ENCODE data around the gene KHDRBS2. TPM values are rescaled to one million over a fixed set of nuclear protein-coding genes. Genes with fewer than 3 reads are reported as not detected.

KHDRBS2 gene
- 9.4 and 10.6 TPM in 2 replicates for total RNA-seq
- total RNA-seq (2013) = 20.5 TPM
- polyA plus RNA-seq = 8.9 and 12.2 TPM in 2 replicates
- polyA minus RNA-seq = 28.3 and 44.8 TPM in 2 replicates

DNA sequence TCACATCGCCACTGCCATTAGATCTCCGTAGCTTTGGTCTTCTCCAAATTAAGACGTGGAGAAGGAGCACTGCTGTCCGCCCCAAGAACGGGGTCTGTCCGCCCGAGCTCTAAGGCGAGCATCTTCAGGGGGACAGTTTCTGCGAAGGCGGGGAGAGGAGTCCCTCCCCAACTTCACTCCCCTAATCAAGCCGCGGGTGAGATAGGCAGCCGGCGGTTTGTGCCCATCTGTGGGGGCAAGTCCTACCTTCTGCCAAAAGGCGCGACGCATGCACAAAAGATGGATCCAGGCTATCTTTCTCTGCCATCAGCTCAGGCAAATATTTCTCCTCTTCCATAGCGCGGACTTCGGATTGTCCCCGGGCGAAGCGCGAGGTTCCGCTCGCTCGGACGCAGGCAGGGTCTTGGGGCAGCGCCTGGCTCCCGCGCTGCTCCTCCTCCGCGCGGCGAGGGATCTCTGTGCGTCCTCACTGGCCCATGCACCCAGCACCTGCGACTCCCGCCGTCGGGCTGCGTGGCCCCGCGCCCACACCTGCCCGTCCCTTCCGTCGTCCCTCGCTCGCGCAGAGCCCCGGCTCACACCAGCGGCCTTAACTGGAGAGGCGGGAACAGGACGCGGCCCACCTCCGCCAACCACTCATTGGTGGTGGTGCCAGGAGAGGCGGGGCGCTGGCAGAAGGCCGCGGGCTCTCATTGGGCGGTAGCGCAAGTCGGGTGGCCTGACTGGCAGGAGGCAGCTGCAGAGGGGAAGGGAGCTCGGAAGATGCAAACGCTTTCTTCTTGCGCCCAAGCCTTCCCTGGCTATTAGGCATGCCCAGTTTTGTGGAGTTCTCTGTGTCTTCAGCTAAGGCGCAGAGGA lies at the start of gene KHDRBS2:
TSS of gene KHDRBS2 (minus strand) at position 614 of the 858 bp plus-strand sequence.
- H3K27ac Mint-ChIP-seq = peak within 1 kb of the TSS; percentile 93
- TF ChIP-seq EZH2 (IDR thresholded peaks at IDR 0.05; ENCODE audit: borderline replicate concordance, insufficient read depth, low read depth, low read length, poor library complexity, severe bottlenecking) = no peak
- TF ChIP-seq, protein P1, sequence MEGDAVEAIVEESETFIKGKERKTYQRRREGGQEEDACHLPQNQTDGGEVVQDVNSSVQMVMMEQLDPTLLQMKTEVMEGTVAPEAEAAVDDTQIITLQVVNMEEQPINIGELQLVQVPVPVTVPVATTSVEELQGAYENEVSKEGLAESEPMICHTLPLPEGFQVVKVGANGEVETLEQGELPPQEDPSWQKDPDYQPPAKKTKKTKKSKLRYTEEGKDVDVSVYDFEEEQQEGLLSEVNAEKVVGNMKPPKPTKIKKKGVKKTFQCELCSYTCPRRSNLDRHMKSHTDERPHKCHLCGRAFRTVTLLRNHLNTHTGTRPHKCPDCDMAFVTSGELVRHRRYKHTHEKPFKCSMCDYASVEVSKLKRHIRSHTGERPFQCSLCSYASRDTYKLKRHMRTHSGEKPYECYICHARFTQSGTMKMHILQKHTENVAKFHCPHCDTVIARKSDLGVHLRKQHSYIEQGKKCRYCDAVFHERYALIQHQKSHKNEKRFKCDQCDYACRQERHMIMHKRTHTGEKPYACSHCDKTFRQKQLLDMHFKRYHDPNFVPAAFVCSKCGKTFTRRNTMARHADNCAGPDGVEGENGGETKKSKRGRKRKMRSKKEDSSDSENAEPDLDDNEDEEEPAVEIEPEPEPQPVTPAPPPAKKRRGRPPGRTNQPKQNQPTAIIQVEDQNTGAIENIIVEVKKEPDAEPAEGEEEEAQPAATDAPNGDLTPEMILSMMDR (IDR thresholded peaks at IDR 0.05) = no peak
- peak within 1 kb of the TSS; percentile 97 for H2AFZ ChIP-seq (ENCODE audit: insufficient read depth, low read depth, low read length, poor library complexity, severe bottlenecking)
- ChIA-PET POLR2A (interaction anchor here (0.9 kb wide), 1 partner anchor 11 kb away, joined by 3 read pairs; no protein-coding TSS in a partner anchor), CTCF (interaction anchor here (0.7 to 2.4 kb wide), 7 partner anchors 9 to 478 kb away, joined by 3 to 17 read pairs (median 4); no protein-coding TSS in a partner anchor)
- intact Hi-C loops (cut with micrococcal nuclease) = loop anchor here (1.0 to 10.0 kb wide), 4 partner anchors 12 to 1289 kb away; partner anchors contain the start of genes LOC128125822 and PTP4A1
- peak within 1 kb of the TSS; percentile 85 for H3K9ac ChIP-seq (ENCODE audit: low read length)
- peak within 1 kb of the TSS; percentile 22 to 73 for H3K27ac ChIP-seq (ENCODE audit: low read length in 2 of 2)
- ATAC-seq (ENCODE audit: low read depth) = peak; percentile 99
- peaks cover 13 to 21% of the 10 kb centered on the region in 2 donors for H3K4me1 ChIP-seq (ENCODE audit: control insufficient read depth in 2 of 2, insufficient read depth in 2 of 2, low read length in 2 of 2)
- DNase-seq = peak; percentile 90
- peaks cover 34% of the 10 kb centered on the region for H3K4me1 Mint-ChIP-seq
- H3K9me3 Mint-ChIP-seq (ENCODE audit: insufficient read depth) = no peaks in the 10 kb centered on the region
- no peaks in the 10 kb centered on the region for H3K9me3 ChIP-seq (ENCODE audit: control extremely low read depth in 1 of 3, control insufficient read depth in 2 of 3, insufficient read depth in 1 of 3, low read length in 2 of 3)
- no peaks in the 10 kb centered on the region for H3K27me3 ChIP-seq (replicated peaks in 1 of 4; ENCODE audit: control extremely low read depth in 1 of 4, control insufficient read depth in 3 of 4, insufficient read depth in 4 of 4, low read length in 3 of 4)
- H3K4me2 ChIP-seq (replicated peaks; ENCODE audit: low read depth, low read length, poor library complexity, severe bottlenecking) = peak within 1 kb of the TSS; percentile 91
- H3K4me3 ChIP-seq (ENCODE audit: control extremely low read depth in 1 of 5, extremely low read depth in 1 of 5, insufficient read depth in 1 of 5, low read depth in 2 of 5, low read length in 4 of 5) = peak within 1 kb of the TSS; percentile 82 to 93 (median 87)
- no peaks in the 10 kb centered on the region for H4K20me1 ChIP-seq (ENCODE audit: control insufficient read depth, insufficient read depth, low read length, poor library complexity, severe bottlenecking)
- no peaks in the 10 kb centered on the region for H3K27me3 Mint-ChIP-seq
- H3K79me2 ChIP-seq (ENCODE audit: control insufficient read depth, insufficient read depth, low read length) = peaks cover 53% of the 10 kb centered on the region
- H3K36me3 ChIP-seq (replicated peaks in 1 of 2; ENCODE audit: control extremely low read depth in 1 of 2, control insufficient read depth in 1 of 2, extremely low read depth in 1 of 2, insufficient read depth in 2 of 2, low read length in 1 of 2) = no peaks in the 10 kb centered on the region
- peak within 1 kb of the TSS; percentile 92 for H3K4me3 Mint-ChIP-seq
- 1% methylated on average over 66 of the region's 66 CpGs for WGBS (ENCODE audit: insufficient coverage)

DNA sequence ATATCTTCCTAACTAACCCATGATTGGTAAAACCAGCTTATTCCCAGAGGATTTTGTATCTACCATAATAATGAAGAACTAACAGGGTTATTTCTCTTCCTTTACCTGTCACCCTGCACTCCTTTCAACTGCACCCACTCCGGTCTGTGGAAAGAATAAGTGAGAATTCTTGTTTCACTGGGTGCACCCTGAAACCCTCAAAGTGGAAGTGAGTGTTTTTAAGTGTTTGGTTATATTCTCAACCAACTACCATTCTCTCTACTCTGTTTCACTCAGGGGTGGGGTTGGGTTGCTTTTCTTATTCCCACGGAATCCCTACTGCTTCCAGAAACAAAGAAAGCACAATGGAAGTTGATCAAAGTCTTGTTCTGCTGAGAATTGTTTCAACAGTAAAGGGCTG lies 42.6 kb upstream of the KHDRBS2 start:
- Mint-ChIP-seq H3K27me3 (no peaks in the 10 kb centered on the region), H3K4me1 (peaks cover 13% of the 10 kb centered on the region), H3K4me3 (no peak overlapping the region), H3K27ac (peak overlapping the region; percentile 33), H3K9me3 (ENCODE audit: insufficient read depth) (peaks cover 3% of the 10 kb centered on the region)
- no peak overlapping the region for H2AFZ ChIP-seq (ENCODE audit: insufficient read depth, low read depth, low read length, poor library complexity, severe bottlenecking)
- TF ChIP-seq, protein P1 (IDR thresholded peaks at IDR 0.05) = no peak
- no peak for TF ChIP-seq EZH2 (IDR thresholded peaks at IDR 0.05; ENCODE audit: borderline replicate concordance, insufficient read depth, low read depth, low read length, poor library complexity, severe bottlenecking)
- DNase-seq = no peak
- H4K20me1 ChIP-seq (ENCODE audit: control insufficient read depth, insufficient read depth, low read length, poor library complexity, severe bottlenecking) = no peaks in the 10 kb centered on the region
- no peaks in the 10 kb centered on the region for H3K36me3 ChIP-seq (replicated peaks in 1 of 2; ENCODE audit: control extremely low read depth in 1 of 2, control insufficient read depth in 1 of 2, extremely low read depth in 1 of 2, insufficient read depth in 2 of 2, low read length in 1 of 2)
- ChIA-PET POLR2A (no interaction called here), CTCF (no interaction called here)
- H3K4me1 ChIP-seq (ENCODE audit: control insufficient read depth in 2 of 2, insufficient read depth in 2 of 2, low read length in 2 of 2) = peaks cover 3 to 5% of the 10 kb centered on the region in 2 donors
- ATAC-seq (ENCODE audit: low read depth) = no peak
- H3K4me3 ChIP-seq (ENCODE audit: control extremely low read depth in 1 of 5, extremely low read depth in 1 of 5, insufficient read depth in 1 of 5, low read depth in 2 of 5, low read length in 4 of 5) = no peak overlapping the region
- H3K27ac ChIP-seq (ENCODE audit: low read length in 2 of 2) = no peak overlapping the region
- intact Hi-C loops (cut with micrococcal nuclease) = no loop called here
- no peak overlapping the region for H3K9ac ChIP-seq (ENCODE audit: low read length)
- H3K9me3 ChIP-seq (ENCODE audit: control extremely low read depth in 1 of 3, control insufficient read depth in 2 of 3, insufficient read depth in 1 of 3, low read length in 2 of 3) = peaks cover 0 to 8% (median 5%) of the 10 kb centered on the region in 3 donors
- WGBS (ENCODE audit: insufficient coverage) = no CpG with 5 or more reads among the region's 2 CpGs
- H3K27me3 ChIP-seq (replicated peaks in 1 of 4; ENCODE audit: control extremely low read depth in 1 of 4, control insufficient read depth in 3 of 4, insufficient read depth in 4 of 4, low read length in 3 of 4) = no peaks in the 10 kb centered on the region
- no peaks in the 10 kb centered on the region for H3K79me2 ChIP-seq (ENCODE audit: control insufficient read depth, insufficient read depth, low read length)
- no peak overlapping the region for H3K4me2 ChIP-seq (replicated peaks; ENCODE audit: low read depth, low read length, poor library complexity, severe bottlenecking)
